ENCODE data around the gene PFDN6. TPM values are rescaled to one million over a fixed set of nuclear protein-coding genes. Genes with fewer than 3 reads are reported as not detected.

Gene PFDN6
- polyA plus RNA-seq, 3 donors = 78.6 to 83.4 (median 79.5) TPM

GRCh38 chr6:33292996-33293682 lies 3.7 kb downstream of the PFDN6 start:
- DNase-seq (ENCODE audit: low read depth in 3 of 3, low spot score in 2 of 3) = no peak

GRCh38 chr6:33294086-33294823 lies 4.9 kb downstream of the PFDN6 start:
- DNase-seq (ENCODE audit: low read depth in 3 of 3, low spot score in 2 of 3) = no peak

DNA sequence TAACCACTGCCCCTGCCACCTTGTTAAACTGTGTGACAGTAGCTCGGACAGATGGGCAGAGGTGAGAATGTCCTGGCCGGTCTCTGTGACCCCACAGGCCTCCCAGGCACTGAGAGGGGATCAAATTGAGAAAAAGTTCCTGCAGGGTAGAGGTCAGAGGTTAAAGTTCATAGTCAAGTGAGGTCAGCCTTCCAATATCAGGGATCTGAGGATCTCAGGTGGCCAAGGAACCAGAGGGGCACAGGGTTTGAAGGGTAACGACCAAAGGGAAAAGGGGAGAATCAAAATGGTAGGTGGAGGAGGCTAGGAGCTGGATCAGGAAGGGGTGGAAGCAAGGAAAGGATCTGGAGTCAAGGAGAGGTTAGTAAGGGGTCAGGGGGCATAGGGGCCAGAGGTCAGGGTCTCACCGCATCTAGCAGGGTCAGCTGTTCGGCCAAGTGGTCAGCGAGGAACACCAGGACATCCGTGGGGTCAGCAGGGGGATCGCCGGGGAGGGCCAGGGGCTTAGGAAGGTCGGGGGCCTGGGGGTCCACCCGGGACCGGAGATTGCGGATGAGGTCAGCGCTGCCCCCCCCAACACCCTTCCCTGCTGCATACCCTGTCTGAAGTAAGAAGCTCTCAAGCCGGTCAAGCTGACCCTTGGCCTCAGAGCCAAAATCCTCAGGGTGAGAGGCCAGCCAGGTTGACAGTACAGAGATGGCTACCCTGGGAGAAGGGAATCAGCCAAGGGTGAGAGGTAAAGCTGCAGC lies 6.4 kb downstream of the PFDN6 start:
- no peak for DNase-seq (ENCODE audit: low read depth in 3 of 3, low spot score in 2 of 3)

DNA sequence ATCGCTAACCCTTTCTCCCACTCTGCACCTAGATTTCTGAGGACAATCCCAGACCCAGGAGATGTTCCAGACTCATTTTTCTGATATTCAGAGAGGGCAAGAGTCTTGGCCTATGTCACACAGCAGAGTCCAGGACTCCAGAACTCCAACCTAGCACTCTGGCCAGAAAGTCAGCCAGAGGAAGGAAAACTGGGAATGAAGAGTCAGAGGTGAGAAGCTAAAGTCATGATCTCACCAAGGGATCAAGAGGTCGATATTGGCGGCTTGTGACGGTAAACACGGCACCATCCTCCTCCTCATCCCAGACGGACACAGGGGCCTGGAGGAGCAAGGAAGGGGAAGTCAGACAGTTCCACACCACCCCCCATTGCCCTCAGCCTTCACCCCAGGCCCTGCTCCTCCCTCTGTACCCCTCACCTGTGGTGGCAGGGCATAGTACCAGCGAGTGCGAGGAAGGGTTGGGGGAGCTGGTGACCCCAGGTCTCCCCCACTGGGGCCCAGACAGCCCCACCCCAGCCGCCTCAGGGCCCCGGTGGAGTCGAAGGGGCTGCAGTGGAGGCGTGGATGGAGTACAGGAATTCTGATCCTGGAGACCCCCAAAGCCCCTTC lies 7.5 kb downstream of the PFDN6 start:
- DNase-seq (ENCODE audit: low read depth in 3 of 3, low spot score in 2 of 3) = no peak

DNA sequence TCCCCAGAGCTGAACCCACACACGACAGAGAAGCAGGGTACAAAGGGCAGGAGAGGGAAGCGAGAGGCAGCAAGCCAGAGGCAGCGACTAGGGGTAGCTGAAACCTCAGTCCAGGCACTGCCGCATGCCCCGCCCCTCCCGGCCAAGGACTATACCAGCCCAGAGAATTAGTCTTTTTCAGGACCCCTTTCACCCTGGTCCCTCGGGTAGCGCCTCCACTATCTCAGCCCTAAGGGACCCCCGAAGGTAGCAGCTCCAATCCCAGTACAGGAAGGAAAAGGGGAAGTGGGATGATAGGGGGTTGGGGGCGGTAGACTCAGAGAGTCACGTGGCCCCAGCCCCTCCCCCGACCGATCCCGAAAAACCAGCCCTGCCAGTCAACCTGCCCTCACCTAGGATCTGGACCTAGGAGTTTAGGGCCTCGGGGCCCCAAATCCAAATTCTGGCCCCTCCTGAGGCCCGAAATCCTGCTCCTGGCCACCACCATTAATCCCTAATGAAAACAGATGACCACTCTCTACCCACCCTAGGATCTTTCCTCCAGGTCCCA lies 8.1 kb downstream of the PFDN6 start:
- no peak for DNase-seq (ENCODE audit: low read depth in 3 of 3, low spot score in 2 of 3)

GRCh38 chr6:33297956-33298772 lies 8.8 kb downstream of the PFDN6 start:
- peak in 1 of 3 donors; percentile 52 for DNase-seq (ENCODE audit: low read depth in 3 of 3, low spot score in 2 of 3)

DNA sequence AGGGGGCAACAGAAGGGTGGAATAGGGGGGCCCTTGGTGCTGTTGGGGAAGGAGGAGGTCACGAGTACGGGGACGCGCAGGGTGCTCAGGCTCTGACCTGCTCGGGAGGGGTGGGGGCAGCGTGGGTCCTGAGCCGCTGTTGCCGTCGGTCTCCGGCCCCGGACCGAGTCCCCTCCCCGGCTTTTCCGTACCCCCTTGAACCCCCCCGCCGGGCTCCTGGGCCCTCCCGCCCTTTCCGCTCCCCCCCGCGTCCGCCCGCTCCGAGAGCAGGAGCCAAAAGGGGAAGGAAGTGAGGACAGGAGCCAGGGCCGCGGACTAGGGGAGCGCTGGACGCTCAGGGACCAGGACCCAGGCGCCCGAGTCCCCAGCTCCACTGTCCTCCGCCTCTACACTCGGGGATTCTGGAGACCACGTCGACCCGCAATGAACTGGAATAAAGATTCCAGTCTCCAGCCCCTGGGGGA lies 9.4 kb downstream of the PFDN6 start, which contains the start of gene RGL2:
RGL2 (minus strand) TSS at position 170 of the 464 bp plus-strand sequence. CDS start 332 bp downstream, outside the sequence.
- DNase-seq (ENCODE audit: low read depth in 3 of 3, low spot score in 2 of 3) = no peak

GRCh38 chr6:33299237-33299944 lies 10.0 kb downstream of the PFDN6 start:
- peak in 2 of 3 donors; percentile 84 to 91 for DNase-seq (ENCODE audit: low read depth in 3 of 3, low spot score in 2 of 3)

DNA sequence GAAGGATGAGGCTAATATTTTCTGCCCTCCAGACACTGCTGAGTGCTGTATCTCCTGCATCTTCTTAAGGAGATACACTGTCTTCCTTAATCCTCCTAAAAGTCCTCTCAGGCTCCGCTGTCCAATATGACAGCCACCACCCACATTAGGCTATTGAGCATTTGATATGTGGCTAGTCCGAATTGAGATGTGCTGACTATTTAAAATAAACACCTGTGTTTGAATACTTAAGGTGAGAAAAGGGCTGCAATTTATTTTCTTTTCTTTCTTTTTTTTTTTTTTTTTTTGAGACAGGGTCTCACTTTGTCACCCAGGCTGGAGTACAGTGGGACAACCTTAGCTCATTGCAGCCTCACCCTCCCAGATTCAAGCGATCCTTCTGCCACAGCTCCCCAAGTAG lies 12.5 kb downstream of the PFDN6 start:
- no peak for DNase-seq (ENCODE audit: low read depth in 3 of 3, low spot score in 2 of 3)

- DNase-seq (ENCODE audit: low read depth in 3 of 3, low spot score in 2 of 3) = no peak
Measured at GRCh38 chr6:33304216-33304615, 14.8 kb downstream of the PFDN6 start.

GRCh38 chr6:33305052-33305451 lies 15.7 kb downstream of the PFDN6 start:
- DNase-seq (ENCODE audit: low read depth in 3 of 3, low spot score in 2 of 3) = no peak

DNA sequence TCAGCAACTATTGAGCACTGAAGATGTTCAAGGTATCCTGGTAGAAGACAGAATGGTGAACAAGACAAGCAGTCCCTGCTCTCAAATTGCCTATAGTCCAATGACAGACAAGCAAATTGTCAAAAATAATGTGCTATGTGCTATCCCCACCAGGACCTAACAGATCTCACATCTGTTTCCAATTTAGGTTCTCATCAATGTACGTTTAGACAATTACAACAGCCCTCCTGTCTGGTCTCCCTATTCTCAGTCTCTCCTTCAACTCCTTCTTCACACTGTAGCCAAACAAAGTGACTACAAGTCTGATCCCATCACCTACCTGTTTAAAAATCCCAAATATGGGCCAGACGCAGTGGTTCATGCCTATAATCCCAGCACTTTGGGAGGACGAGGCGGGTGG lies 17.0 kb downstream of the PFDN6 start:
- no peak for DNase-seq (ENCODE audit: low read depth in 3 of 3, low spot score in 2 of 3)

DNA sequence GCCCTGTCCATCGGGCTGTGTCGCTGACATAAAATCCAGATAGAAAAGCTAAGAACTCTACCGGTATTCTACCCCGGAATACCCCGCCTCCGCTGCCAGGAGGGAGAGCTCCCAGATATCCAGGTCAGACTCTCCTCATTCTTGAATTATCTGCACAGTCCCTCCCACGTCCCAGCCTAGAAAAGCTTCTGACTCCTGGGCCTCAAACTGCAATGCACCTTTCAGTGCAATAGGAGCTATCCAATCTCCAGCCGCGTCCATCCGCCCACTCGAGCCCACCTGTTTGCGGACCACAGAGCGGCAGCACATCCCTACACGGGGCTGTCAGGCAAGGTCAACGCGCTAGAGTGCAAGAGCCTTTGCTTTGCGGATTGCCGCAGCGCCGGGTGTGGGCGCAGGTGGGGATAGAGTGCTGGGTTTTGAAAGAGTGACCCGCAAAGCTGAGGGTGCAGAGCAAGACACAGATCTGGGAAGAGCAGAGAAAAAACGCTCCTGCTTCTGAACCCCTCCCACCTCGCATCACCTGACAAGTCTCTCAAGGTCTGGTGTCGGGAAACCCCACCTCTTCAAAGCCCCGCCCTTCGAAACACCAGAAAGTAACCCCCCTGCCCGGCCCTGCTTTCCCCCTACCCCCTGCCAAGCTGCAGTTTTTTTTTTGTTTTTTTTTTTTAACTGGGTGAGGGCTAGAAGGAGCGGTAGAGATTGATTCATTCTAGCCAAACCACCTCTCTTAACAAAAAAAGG lies 23.1 kb downstream of the PFDN6 start:
- DNase-seq (ENCODE audit: low read depth in 3 of 3, low spot score in 2 of 3) = peak in 1 of 3 donors; percentile 41

DNA sequence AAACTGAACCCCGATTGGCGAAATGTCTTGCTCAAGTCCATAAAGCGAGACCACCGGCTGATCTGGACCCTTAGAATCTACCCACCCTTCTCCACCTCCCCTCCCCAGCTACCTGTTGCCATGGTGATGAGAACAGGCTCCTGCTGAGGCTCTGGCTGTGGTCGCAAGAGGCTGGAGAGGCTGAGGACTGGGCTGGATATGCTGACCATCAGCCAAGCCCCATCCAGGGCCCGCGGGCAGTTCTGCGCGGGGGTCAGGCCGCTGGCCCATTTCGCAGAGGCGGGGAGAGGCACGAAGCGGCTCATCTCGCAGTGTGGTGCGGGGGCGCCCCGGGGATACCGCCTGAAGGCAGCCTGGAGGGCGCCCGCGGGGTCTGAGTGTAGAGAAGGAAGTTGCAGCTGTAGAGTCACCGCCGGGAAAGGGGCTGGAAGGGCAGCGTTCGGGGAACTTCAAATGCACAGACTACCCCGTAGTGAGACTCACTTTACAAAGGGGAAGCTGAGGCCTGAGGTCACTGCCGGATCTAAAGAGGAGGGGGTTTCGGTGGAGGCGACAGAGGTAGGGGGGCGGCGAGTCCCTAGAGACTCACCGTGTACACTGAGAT lies 23.8 kb downstream of the PFDN6 start:
- DNase-seq (ENCODE audit: low read depth in 3 of 3, low spot score in 2 of 3) = no peak

- peak in 1 of 3 donors; percentile 56 for DNase-seq (ENCODE audit: low read depth in 3 of 3, low spot score in 2 of 3)
Measured at GRCh38 chr6:33313709-33314514, 24.5 kb downstream of the PFDN6 start, which contains the start of gene TAPBP. TSS of gene TAPBP (minus strand) at chr6:33314078. CDS start at chr6:33314041, 37 bp downstream.

DNA sequence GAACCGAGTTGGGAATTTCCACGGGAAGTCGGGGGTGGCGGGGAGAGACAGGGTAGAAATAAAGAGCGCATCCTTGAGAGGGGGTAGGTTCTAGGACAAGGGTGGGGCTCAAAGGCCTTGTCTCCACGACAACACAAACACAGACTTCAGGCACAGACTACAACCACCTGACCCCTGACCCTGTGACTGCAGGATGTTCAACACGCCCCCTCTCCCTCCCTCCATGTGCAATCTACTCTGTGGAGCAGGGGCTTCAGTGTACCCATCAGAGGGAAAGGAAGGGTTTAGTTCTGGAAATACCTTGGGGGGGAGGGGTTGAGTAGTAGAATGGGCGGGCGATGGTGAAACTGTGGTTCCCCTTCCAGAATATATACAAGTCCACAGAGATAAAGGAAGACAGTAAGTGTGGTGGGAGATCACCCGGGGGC lies 25.1 kb downstream of the PFDN6 start:
- DNase-seq (ENCODE audit: low read depth in 3 of 3, low spot score in 2 of 3) = peak in 1 of 3 donors; percentile 47

Data from right renal cortex interstitium (tissue), 3 donors.